ENCODE data around the gene RBSN.

RBSN gene

DNA sequence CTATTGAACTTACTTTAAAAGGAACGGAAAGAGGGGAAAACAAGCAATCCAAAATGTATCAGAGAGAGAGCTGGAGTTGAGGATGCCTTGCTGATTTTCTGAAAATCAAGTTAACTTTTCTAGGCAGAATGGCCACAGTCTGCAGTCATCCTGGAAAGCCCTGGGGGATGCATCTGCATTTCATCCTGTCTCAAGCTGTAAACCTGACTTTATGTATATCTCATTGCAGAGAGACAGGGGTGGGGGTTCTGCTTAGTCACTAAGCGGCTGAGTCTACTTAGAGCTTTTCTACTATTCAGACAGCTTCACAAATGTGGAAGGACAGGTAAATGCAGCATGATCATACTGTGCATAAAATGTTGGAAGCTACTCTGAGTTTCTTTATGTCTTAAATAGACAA is 75.2 kb downstream of the RBSN start:
- no peak for DNase-seq (ENCODE audit: extremely low read depth in 1 of 2, low read depth in 1 of 2)

- no peak for DNase-seq (ENCODE audit: extremely low read depth in 1 of 2, low read depth in 1 of 2)
Observed at GRCh38 chr3:15023249-15023648, 75.7 kb downstream of the RBSN start.

Data from stimulated activated CD8-positive, alpha-beta memory T cell treated with anti-CD3 and anti-CD28 coated beads, Interleukin-7, amount 100 ng/mL, for 48 hours (primary cell).